NCI-H524 treated with DMSO at 0.1 percent for 48 hours (cell line): Measurements from ENCODE around the gene GPC1.
A peak's percentile ranks its signal among the peaks of the same experiment; 100 is the strongest.

Experiments
- DNase-seq: peaks from one replicate; lab custom pipeline; 2025; lab: John Stamatoyannopoulos, UW

Gene GPC1

DNA sequence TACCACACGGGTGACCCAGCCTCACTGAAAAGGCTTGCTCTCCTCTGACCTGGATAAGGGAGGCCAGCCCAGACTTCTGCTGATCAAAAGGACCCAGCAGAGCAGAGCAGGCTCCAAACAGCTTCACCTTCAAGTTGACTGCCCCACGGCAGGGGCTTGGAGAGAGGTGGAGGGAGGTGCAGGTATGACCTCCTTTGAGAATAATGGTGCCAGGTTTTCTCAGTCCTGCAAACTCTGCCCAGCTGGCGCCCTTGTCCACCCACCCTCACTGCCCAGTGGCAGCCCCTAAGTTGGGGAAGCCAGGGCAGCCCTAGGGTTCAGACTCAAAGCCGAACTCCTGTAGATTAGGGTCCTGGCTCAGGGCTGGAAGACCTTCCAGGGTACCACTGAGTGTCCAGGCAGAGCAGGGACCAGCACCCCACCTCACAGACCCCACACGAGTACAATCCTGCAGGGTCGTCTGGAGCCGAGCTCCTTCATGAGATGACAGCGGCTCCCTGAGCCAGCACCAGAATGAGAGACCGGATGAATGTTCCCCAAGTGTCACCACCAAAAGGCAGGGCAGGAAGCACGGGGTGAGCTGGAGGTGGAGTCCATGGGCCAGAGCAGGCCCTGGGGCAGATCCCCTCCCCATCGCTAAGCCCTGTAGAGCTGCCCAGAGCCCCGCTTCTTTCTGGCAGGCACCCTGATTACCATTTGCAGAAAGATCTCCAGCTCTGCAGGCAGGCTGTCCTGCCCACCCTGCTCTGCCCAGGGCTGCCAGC is 3.6 kb upstream of the GPC1 start:
- no peak for DNase-seq

DNA sequence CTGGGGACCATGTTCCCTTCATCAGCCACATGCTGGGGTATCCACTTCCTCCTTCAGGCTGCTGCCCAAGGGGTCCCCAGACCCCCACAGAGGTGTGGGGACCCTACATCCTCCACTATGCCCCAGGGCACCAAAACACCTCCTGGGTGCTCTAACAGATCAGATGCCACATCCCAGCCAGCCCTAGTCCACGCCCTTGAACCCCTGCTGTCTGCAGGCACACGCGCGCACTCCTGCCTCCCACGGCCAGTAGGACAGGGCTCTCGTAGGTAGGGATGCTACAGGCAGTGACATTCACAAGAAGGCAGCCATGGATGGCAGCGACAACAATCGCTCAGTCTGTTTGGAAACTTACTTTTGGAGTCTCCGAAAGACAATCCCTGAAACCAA is 3.0 kb upstream of the GPC1 start:
- DNase-seq, result no peak

DNA sequence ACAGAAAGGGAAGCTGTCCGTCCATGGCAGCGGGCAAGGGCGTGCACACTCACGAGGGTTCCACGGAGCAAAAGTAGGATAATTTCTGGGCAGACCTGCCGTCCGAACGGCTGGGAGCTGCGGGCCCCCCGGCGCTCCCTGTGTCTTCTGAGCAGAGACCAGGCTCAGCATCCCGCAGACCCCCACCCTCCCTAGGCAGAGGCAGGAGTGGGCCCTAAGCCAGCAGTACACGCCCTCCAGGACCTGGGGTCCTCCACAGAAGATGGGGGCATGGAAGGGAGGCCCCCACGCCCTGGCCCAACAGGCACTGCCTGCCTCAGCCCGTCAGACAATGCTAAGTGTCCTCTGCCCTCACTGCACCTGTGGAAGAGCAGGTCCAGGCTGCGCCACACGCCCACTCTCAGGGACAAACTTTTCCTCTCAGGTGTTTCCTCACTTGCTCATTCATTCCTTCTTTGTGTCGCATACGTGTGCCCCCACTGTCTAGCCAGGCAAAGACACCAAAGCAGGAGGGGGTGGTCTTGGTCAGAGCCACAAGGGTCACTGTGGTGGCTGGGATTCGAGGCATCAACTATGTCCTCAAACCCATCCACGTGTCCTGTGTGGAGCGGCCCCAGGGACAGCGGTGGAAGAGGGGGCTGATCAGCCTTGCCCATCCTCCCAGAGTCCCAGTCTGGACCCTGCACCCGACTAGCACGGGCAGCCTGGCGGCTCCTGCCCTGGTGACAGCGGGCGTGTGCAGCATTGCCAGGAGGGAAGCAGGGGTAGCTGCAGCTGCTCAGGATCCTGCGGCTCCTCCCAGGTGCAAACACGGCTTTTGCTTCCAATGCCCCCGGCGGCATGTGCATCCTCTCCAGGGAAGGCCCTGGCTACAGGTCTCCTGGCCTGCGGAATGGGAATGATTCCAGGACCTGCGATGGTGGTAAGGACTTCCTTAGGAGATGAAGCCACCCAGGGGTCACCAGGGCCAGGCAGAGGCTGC is 2.4 kb upstream of the GPC1 start:
- no peak for DNase-seq

DNA sequence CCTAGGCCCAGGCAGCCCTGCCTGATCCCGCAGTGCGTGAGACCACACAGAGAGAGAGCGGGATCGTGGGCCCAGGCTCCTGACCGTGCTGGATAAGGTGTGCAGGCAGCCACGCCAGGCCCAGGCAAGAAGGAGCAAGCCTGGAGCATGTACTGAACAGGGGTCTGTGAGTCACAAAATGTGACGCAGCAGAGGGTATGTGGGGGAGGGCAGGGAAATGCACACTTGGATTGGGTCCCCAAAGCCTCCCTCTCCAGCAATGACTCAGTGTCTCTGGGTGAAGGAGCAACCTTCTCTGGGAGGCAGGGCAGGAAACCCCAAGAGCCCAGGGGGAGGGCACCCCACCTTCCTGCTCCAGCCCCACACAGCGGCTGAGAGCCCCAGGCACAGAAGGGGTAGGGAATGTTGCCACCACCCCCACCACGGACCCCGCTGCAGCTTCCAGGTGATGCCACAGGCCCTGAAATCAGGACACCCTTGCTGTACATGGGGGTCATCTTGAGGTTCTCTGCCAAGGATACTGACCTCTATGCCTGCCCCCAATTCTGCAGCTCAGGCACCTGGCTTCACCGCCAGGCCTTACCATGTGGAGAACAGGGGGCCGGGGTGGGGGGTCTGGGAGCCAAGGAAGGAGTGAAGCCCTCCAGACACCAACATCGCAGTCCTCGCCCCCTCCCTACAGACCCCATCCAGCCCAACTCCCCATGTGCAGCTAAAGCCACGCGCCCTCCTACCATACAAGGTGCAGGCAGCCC is 1.3 kb upstream of the GPC1 start:
- DNase-seq, result no peak

DNA sequence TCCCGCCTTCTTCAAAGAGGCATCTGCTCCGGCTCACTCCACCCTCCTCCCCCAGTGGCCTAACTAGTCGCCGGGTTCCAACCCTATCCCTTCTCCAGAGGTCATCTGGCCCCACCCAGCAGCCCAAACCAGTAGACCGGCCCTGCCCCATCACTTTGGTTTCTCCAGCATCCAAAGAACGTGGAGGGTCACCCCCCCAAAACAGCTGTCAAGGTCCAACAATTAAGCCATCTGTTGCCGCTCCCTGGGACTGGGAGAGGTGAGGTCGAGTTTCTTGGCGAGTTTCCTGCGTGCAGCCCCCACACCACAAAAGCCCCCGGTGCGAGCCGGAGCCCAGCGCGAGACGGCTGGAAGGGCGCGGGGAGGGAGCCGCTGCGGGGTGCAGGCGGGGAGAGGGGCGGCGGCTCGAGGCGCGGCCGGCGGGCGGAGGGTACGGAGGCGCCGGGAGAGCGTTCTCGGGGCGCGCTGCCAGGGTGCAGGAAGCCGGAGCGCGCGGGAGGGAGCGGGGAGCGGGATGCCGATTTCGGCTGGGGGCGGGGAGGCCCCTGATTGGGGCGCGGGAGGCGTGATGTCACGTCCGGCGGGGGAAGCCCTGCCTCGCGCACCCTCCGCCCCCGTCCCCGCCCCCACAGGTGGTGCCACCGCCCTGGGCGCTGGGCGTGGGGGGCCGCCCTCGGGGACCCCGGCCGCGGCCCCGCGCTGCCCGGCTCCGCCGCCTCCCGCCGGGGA is 571 bp upstream of the GPC1 start:
- peak; percentile 50 for DNase-seq

DNA sequence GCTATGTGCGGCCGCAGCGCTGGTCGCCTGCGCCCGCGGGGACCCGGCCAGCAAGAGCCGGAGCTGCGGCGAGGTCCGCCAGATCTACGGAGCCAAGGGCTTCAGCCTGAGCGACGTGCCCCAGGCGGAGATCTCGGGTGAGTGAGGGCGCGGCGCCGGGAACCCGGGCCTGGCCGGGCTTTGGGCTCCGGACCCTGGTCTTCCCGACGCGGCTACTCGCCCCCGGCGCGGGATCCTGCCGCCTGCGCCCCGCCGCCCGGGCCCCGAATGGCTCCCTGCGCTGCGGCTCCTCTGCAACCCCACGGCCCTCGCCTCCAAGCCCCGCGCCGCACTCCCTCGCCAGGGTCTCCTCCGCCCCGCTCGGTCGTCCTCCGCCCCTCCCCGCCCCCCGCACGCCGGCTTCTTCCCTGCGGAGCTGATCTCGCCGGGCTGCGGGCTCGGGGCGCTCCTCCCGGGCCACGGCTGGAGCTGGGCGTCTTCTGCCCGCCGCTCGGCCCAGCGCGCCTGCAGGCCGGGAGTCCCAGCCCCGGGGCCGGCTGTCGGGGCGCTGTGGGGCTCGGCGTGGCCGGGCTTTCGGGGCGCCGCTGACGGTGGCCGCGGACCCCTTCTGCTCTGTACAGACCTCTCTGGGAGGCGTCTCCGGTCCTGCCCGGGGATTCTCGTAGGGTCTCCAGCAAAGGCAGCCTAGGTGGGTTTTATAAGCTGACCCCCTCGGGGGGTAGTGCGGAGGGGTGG is 652 bp downstream of the GPC1 start:
- no peak for DNase-seq

DNA sequence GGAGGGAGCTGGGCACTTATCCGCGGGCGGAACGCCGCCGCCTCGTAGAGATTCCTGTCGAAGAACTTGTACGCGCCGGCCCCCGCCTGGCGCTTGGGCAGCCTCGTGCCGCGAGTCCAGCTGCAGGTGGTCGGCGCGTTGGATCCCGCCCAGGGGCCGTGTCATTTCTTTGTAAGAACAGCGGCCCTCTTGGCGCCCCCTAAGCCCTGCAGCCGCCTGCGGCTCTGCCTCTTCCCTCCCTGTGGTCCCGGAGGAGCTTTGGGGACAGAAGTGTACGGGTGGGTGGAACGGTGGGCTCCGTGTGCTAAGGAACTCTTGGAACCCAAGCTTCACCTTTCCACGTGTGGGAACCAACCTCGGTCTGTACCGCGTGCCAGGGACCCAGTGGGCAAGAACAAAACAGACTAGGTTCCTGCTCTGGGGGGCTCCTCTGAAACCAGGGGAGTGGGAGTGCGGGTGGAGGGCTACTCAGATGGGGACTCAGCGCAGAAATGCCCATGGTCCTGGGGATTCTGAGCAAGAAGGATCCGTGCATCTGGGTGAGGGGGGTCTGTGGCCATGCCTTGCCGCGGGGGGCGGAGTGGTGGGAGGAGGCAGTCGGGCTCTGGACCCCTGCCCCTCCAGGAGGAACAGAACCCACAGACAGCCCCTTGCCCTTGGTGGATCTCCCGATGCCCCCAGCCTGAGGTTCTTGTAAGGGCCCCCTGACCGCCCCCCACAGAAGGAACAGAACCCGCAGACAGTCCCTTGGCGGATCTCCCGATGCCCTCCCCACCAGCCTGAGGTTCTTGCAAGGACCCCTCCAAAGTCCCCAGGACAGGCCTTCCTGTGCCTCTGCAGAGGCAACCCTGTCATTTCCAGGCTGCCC is 1.5 kb downstream of the GPC1 start:
- no peak for DNase-seq

DNA sequence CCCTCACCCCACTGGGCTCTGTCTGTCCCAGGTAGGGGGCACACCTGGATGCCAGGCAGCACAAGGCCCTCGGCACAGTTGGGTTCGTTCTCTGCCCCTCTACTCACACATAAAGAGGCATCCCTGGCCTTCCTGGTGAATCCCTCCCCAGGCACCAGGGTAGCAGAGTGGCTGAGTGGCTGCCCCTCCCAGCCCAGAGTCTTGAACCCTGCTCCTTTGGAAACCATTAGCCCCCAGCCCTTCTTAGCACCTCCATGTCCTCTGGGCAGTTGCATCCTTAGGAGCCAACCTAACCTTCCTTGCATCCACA is 2.0 kb downstream of the GPC1 start:
- no peak for DNase-seq

DNA sequence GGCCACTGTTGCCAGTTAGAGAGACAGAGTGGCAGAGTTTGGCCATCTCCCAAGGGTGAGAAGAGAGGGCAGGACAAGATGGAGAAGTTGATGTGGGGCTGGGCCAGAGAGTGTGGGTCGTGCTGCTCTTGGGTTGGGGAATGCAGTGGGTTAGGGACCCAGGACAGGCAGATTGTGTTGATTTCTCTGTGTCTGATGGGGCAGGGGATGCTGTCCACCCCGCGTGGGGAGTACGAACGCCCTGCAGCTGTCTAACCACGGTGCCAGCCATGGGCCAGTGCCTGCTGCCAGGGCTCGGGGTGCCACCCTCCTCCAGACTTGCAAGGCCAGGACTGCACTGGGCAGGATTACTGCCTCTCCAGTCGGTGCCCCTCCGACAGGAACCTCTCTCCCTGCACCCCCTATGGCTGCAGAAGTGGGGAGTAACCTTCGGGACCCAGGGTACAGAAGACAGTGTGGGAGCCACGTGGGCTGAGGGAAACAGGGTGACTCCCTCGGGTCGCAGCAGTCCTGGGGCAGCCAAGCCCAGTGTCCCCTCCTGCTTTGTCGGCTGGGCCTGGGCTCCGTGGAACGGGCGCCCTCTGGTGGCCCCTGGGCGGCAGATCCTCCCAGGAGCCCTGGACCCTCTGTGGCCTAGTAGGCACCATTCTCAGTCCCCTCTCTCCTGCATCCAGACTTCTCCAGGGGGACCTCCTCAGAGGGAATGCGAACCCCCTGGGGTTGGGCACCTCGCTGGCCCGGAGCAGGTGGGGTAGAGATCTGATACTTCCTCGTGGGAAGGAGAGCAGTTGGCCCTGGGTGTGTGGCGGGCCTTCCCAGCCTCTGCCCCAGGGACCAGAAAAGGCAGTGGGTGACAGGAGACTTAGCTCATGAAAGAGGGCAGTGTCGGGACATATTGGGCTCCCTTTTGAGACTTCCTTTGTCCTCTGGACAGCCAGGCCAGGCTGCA is 2.7 kb downstream of the GPC1 start:
- no peak for DNase-seq

DNA sequence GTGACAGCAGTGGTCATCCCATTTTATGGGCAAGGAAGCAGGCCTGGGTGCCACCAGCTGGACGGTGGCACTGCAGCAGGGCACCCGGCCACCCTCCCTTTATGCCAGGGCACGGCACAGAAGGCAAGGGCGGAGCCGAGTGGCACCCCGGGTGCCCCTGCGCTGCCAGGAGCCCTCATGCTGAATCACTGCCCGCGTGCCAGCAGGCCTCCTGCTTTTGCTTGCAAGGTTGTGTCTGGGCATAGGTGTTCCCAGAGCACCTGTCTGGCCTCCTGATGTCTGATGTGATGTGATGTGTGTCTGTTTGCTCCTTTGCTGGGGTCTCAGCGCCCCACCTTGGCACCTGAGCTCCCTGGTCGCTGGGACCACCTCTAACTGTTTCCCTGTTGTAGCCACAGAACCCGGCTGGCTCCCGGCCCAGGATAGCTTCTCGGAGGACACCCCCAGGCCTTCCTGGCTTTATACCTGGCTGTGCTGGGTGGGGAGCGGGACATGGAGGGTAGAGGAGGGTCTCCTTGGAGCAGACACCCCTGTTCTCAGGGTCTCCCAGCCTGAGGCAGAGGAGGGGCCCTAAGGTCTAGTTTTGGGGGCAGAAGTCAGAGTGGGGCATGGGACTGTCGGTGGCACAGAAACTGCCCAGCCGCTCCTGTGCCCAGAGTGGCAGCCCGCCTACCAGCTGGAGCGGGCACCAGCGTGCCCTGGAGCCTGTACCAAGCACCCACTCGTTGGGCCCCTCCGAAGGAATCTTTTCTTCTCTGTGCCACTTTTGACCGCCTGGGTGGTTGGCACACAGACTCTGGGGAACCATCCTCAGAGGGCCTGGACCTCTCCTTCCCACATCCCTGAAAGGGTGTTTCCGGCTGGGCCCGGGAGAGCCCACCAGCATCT is 3.6 kb downstream of the GPC1 start:
- no peak for DNase-seq

DNA sequence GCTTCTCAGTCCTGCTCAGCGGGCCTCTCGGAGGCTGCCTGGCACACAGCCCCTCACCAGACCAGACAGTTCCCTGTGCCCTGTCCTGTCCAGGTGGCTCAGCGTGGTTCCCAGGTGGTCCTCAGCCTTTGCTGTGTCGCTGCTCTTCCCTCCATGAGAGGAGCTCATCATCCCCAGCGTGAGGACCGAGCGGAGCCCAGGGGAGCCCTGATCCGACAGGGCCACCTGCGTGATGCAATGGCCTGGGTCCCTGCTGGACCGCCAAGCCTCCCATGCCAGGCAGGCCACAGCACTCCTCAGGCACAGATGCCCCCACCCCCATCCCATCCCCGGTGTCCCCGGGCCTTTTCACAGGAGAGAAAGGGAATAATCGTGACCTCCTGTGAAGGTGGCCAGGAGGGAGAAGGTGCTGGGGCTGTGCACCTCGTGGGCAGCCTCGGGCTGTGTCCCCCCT is 4.3 kb downstream of the GPC1 start:
- no peak for DNase-seq

DNA sequence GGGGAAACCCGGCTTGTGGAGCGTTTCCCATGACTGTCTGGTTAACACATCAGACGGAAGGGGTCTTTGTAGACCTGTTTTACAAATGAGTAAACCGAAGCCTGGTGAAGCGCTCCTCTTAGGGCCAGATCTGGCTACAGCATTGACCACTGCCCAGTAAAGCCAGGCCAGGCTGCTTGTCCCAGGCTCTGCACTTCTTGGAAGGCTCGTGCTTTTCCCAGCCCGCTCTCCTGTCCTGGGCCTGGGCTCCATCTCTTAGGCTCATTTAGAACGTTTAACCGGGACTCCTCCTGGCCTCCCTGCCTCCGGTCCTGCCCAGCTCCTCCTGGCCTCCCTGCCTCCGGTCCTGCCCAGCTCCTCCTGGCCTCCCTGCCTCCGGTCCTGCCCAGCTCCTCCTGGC is 4.8 kb downstream of the GPC1 start:
- no peak for DNase-seq

DNA sequence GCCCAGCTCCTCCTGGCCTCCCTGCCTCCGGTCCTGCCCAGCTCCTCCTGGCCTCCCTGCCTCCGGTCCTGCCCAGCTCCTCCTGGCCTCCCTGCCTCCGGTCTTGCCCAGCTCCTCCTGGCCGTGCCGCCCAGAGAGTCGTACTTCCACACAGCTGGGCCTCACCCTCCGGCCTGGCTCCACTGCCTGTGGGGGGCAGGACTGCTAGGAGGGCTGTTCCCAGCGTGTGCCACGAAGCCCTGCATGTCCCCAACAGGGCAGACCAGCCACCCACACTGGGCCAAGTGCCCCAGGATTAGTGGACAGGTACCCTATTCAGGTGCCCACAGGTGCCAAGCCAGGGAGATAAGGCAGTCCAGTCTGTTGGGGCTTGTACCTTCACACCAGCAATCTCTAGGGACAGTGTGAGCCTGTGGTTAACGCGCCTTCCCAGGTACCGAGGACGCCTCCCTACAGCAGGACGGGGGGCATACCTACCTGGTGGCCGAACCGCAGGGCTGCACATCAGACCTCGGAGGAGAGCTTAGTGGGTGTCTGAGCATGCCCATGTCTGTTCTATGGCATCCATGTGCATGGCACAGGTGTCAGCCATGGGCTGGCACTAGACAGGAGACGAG is 5.3 kb downstream of the GPC1 start:
- DNase-seq, result no peak

DNA sequence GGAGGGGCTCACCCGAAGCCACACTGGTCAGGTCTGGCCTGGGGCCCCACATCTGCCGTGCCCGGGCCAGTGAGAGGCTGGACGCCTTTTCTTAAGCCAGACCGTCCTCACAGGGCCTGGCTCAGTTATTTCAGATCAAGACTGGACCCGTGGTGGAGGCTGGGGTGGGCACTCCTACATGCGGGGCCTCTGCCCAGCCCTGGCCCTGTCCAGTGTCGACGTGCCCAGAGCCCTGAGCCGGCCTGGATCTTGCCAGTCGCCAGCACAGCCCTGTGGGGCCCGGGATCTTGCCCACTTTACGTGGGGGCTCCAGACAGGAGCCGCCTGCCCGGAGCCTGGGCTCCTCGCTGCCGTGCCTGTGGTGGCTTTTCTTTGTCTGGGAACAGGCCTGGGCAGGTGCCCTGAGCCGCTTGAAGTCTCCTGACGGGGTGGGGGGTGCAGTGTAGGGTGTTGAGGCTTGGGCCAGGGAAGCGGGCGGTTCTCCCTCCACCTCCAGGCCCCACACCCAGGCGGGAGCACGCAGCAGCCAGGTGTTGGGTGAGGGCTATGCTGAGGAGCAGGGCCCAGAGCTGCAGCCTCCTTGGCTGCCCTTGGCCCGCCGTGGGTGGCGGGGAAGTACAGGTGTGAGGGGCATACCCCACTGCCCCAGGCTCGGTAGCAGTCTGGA is 6.0 kb downstream of the GPC1 start:
- no peak for DNase-seq

DNA sequence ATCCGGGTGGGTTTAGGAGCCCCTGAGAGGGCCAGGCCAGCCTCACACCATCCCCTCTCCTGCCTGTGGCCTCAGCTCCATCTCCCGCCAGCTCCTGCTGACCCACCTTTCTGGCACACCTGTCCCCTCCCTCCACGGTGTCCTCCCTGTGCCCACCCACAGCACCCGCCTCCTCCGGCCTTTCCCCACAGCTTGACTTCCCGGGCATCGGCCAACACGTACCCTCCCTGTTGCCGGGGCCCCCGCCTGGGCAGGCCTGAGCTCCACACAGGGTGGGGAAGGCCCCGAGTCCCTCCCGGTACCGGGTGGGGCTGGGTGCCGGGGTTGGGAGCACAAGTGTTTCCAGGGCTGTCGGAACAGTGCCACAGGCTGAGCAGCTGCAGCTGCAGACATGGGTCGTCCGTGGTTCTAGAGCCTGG is 6.5 kb downstream of the GPC1 start:
- no peak for DNase-seq

DNA sequence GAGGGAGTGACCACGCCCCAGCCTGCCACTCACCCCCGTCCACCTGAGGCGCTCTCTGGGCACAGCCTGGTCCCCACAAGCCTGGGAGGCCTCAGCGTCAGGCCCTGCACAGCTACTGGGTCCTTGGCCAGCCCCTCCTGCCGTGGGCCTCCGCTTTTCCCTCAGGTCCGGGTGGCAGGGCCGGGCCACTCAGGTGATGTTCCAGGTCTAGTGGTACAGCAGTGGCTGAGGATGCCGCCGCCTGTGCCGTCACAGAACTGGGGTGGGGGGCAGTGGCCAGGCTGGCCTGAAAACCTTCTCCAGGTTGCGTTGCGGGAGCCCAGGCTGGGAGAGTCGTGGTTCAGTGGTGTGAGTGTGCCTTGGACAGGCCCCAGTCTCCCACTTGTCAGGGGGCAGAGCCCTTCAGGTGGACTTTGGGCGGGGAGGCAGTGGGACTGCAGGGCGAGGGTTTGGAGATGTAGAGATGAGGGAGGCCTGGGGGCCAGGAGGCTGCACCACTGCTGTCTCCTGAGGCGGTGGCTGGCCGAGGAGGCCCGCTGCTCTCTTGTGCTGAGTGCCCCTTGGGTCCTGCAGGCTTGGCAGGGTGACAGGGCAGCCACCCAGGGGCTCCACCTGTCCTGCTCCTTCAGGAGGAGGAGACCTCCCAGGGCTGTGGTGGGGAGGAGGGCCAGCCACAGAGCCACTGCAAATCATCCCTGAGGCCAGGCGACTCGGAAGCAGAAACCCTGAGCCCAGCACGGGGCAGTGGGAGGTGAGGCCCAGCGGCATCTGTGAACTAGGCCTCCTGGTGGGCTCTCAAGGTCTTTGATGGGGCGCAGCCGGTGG is 7.6 kb downstream of the GPC1 start:
- no peak for DNase-seq
